Measurements from ENCODE around the gene RSPO4. TPM values are rescaled to one million over a fixed set of nuclear protein-coding genes. Genes with fewer than 3 reads are reported as not detected.
"Not testable (repeated sequence)": the region's sequence is repeated elsewhere in the genome, so short reads cannot be mapped to it uniquely, and the experiment has no call there.

The RSPO4 gene
- total and polyA plus RNA-seq, 5 donors from 2014 or later = 0.25 TPM; not detected in 4

DNA sequence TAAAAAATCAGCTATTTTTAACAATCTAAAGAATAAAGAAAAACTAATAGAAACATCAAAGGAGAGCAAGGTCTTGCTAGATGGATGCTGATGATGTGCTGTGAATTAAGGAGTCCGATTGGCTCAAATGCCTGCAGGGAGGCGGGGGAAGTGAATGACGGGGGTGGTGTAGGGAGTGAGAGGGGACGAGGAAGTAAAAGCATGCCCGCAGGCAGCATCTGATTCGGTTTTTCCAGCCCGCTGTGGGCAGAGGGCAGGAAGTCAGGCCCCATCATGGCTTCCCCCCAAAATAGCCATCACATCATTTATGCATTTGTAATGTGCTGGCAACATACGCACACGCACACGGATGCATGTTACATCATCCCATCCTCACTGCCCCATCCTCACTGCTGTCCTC is 10.3 kb downstream of the RSPO4 start:
- no peaks in the 10 kb centered on the region for H3K9me3 Mint-ChIP-seq
- no peak for ATAC-seq (ENCODE audit: low read depth in 2 of 2)
- H3K27ac ChIP-seq (ENCODE audit: insufficient read depth, low read length, poor library complexity, severe bottlenecking) = no peak overlapping the region
- H3K36me3 Mint-ChIP-seq = no peaks in the 10 kb centered on the region
- peaks cover 39% of the 10 kb centered on the region for H3K27me3 Mint-ChIP-seq
- no peak overlapping the region for H3K4me3 ChIP-seq (ENCODE audit: low read depth, low read length)
- H3K4me1 Mint-ChIP-seq = no peaks in the 10 kb centered on the region
- no peak overlapping the region for H3K27ac Mint-ChIP-seq
- no peaks in the 10 kb centered on the region for H3K4me1 ChIP-seq (ENCODE audit: control insufficient read depth, insufficient read depth, low read length, poor library complexity, severe bottlenecking)
- no peaks in the 10 kb centered on the region for H3K9me3 ChIP-seq (ENCODE audit: control insufficient read depth in 2 of 2, low read length in 2 of 2)
- no peaks in the 10 kb centered on the region for H3K27me3 ChIP-seq (ENCODE audit: control insufficient read depth, insufficient read depth, low read length)
- no peak overlapping the region for H3K4me3 Mint-ChIP-seq
- DNase-seq = no peak
- H3K36me3 ChIP-seq (ENCODE audit: control insufficient read depth, insufficient read depth, low read length) = no peaks in the 10 kb centered on the region

DNA sequence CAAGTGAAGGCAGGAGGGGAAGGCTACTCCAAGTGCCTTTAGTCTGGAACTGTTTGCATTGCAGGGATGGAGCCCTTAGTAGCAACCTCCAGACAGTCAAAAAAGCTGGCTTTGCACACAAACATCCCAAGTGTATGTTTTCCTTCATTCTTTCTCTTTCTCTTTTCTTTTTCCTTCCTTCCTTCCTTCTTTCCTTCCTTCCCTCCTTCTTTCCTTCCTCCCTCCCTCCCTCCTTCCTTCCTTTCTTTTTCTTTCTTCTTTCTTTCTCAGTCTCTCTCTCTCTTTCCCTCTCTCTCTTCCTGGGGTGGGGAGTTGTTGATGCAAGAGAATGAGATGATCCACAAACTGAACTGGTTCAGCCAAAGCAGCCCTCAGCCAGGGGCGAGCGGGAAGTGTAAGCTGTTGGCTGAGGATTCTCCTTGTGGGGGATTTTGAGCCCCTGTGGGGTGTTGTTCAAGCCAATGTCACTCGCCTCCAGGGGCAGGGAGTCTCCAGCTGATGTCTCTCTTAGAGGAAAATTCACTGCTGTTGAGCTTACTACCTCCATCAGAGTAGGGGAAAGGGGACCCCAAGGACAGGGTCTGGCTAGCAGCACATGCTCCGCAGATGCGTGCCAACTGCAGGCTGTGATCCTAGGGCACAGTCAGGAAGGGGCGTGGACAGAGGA is 11.7 kb downstream of the RSPO4 start:
- ATAC-seq (ENCODE audit: low read depth in 2 of 2) = no peak

DNA sequence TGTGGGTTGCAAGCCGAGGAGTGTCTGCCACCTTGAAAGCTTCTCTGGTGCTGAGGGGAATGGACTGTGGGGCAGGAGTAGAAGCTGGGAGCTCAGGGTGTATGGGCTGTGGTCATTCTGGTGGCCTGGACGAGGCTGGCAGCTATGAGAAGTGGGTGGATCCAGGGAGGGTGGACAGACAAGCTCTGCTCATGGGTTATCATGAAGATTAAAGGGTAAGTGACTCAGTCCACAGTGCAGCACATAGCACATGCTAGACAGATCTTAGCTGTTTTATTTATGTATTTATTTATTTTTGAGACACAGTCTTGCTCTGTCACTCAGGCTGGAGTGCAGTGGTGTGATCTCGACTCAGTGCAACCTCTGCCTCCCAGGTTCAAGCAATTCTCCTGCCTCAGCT is 13.8 kb downstream of the RSPO4 start:
- H3K27me3 ChIP-seq (ENCODE audit: control insufficient read depth, insufficient read depth, low read length) = no peaks in the 10 kb centered on the region
- DNase-seq (no peak), ATAC-seq (ENCODE audit: low read depth in 2 of 2) (no peak)
- H3K36me3 ChIP-seq (ENCODE audit: control insufficient read depth, insufficient read depth, low read length) = no peaks in the 10 kb centered on the region
- peaks cover 27% of the 10 kb centered on the region for H3K27me3 Mint-ChIP-seq
- H3K4me3 Mint-ChIP-seq = no peak overlapping the region
- H3K27ac ChIP-seq (ENCODE audit: insufficient read depth, low read length, poor library complexity, severe bottlenecking) = no peak overlapping the region
- no peaks in the 10 kb centered on the region for H3K4me1 ChIP-seq (ENCODE audit: control insufficient read depth, insufficient read depth, low read length, poor library complexity, severe bottlenecking)
- H3K4me3 ChIP-seq (ENCODE audit: low read depth, low read length) = no peak overlapping the region
- H3K4me1 Mint-ChIP-seq = no peaks in the 10 kb centered on the region
- H3K36me3 Mint-ChIP-seq = no peaks in the 10 kb centered on the region
- no peaks in the 10 kb centered on the region for H3K9me3 Mint-ChIP-seq
- no peak overlapping the region for H3K27ac Mint-ChIP-seq
- H3K9me3 ChIP-seq (ENCODE audit: control insufficient read depth in 2 of 2, low read length in 2 of 2) = no peaks in the 10 kb centered on the region

More for the DNA sequence above, 11.7 kb downstream of the RSPO4 start:
- Histone ChIP-seq H3K9me3 (ENCODE audit: control insufficient read depth in 2 of 2, low read length in 2 of 2) (no peaks in the 10 kb centered on the region), H3K4me3 (ENCODE audit: low read depth, low read length) (no peak overlapping the region), H3K27ac (ENCODE audit: insufficient read depth, low read length, poor library complexity, severe bottlenecking) (no peak overlapping the region), H3K27me3 (ENCODE audit: control insufficient read depth, insufficient read depth, low read length) (no peaks in the 10 kb centered on the region), H3K36me3 (ENCODE audit: control insufficient read depth, insufficient read depth, low read length) (no peaks in the 10 kb centered on the region), H3K4me1 (ENCODE audit: control insufficient read depth, insufficient read depth, low read length, poor library complexity, severe bottlenecking) (no peaks in the 10 kb centered on the region)
- peaks cover 37% of the 10 kb centered on the region for H3K27me3 Mint-ChIP-seq
- H3K4me1 Mint-ChIP-seq = no peaks in the 10 kb centered on the region
- DNase-seq = no peak
- no peaks in the 10 kb centered on the region for H3K9me3 Mint-ChIP-seq
- H3K4me3 Mint-ChIP-seq = no peak overlapping the region
- H3K36me3 Mint-ChIP-seq = no peaks in the 10 kb centered on the region
- no peak overlapping the region for H3K27ac Mint-ChIP-seq

DNA sequence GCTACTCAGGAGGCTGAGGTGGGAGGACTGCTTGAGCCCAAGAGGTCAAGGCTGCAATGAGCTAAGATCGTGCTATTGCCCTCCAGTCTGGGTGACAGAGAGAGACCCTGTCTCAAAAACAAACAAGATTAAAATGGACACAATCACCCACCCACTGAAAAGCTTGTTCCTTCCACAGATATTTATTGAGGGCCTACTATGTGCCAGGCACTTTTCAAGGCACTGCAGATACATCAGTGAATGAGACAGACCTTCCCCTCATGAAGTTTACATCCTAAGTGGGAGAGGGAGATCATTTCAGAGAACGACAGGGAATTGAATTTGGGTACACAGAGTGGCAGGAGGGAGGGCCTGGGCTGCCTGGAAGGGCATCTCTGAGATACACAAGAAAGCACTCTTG is 14.4 kb downstream of the RSPO4 start:
- Histone ChIP-seq H3K27ac (ENCODE audit: insufficient read depth, low read length, poor library complexity, severe bottlenecking) (no peak overlapping the region), H3K4me1 (ENCODE audit: control insufficient read depth, insufficient read depth, low read length, poor library complexity, severe bottlenecking) (no peaks in the 10 kb centered on the region), H3K9me3 (ENCODE audit: control insufficient read depth in 2 of 2, low read length in 2 of 2) (no peaks in the 10 kb centered on the region), H3K36me3 (ENCODE audit: control insufficient read depth, insufficient read depth, low read length) (no peaks in the 10 kb centered on the region), H3K4me3 (ENCODE audit: low read depth, low read length) (no peak overlapping the region), H3K27me3 (ENCODE audit: control insufficient read depth, insufficient read depth, low read length) (no peaks in the 10 kb centered on the region)
- no peak overlapping the region for H3K4me3 Mint-ChIP-seq
- no peaks in the 10 kb centered on the region for H3K9me3 Mint-ChIP-seq
- peaks cover 24% of the 10 kb centered on the region for H3K27me3 Mint-ChIP-seq
- ATAC-seq (ENCODE audit: low read depth in 2 of 2) = no peak
- no peak overlapping the region for H3K27ac Mint-ChIP-seq
- DNase-seq = no peak
- no peaks in the 10 kb centered on the region for H3K4me1 Mint-ChIP-seq
- no peaks in the 10 kb centered on the region for H3K36me3 Mint-ChIP-seq

DNA sequence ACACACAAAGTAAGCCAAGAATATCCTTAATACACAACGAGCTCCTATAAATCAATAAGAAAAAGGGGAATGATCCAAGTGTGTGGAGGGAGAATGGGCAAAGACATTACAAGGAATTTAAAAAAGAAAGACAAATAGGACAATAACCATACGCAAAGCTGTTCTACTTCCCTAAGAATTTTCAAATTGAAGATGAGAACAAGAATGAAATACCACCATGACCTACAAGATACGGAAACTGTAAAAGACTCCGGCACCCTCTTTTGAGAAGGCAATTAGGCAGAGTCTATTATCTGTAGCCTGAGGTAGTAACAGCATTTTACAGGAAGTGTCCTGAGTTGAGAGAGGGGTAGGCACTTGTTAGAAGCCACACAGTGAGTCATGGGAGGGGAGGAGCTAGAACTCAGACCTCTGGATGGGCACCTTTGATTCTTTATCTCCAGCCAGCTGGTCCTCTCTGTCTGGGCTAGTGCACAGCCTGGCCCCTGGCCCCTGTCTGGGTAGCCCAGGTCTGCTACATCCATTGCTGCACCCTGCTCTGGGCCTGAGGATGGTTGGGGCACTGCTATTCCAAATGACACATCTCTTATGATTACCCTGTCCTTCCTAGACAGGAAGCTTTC is 15.3 kb downstream of the RSPO4 start:
- no peak overlapping the region for H3K4me3 Mint-ChIP-seq
- ATAC-seq (ENCODE audit: low read depth in 2 of 2) (no peak), DNase-seq (no peak)
- Histone ChIP-seq H3K4me1 (ENCODE audit: control insufficient read depth, insufficient read depth, low read length, poor library complexity, severe bottlenecking) (no peaks in the 10 kb centered on the region), H3K4me3 (ENCODE audit: low read depth, low read length) (no peak overlapping the region), H3K36me3 (ENCODE audit: control insufficient read depth, insufficient read depth, low read length) (no peaks in the 10 kb centered on the region), H3K9me3 (ENCODE audit: control insufficient read depth in 2 of 2, low read length in 2 of 2) (no peaks in the 10 kb centered on the region), H3K27me3 (ENCODE audit: control insufficient read depth, insufficient read depth, low read length) (no peaks in the 10 kb centered on the region), H3K27ac (ENCODE audit: insufficient read depth, low read length, poor library complexity, severe bottlenecking) (no peak overlapping the region)
- no peak overlapping the region for H3K27ac Mint-ChIP-seq
- no peaks in the 10 kb centered on the region for H3K4me1 Mint-ChIP-seq
- H3K9me3 Mint-ChIP-seq = no peaks in the 10 kb centered on the region
- peaks cover 28% of the 10 kb centered on the region for H3K27me3 Mint-ChIP-seq
- H3K36me3 Mint-ChIP-seq = no peaks in the 10 kb centered on the region

DNA sequence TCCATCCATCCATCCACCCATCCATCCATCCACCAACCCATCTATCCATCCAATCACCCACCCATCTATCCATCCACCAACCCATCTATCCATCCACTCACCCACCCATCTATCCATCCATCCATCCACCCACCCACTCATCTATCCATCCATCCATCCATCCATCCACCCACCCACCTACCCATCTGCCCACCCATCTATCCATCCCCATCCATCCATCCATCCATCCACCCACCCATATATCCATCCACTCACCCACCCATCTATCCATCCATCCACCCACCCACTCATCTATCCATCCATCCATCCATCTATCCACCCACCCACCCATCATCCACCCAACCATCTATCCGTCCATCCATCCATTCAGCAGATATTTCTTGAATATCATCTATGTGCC is 17.1 kb downstream of the RSPO4 start:
- not testable (repeated sequence) for H3K27ac ChIP-seq (ENCODE audit: insufficient read depth, low read length, poor library complexity, severe bottlenecking); H3K4me3 Mint-ChIP-seq; H3K36me3 ChIP-seq (ENCODE audit: control insufficient read depth, insufficient read depth, low read length); DNase-seq; H3K9me3 ChIP-seq (ENCODE audit: control insufficient read depth in 2 of 2, low read length in 2 of 2); H3K27me3 ChIP-seq (ENCODE audit: control insufficient read depth, insufficient read depth, low read length); H3K4me1 ChIP-seq (ENCODE audit: control insufficient read depth, insufficient read depth, low read length, poor library complexity, severe bottlenecking); H3K9me3 Mint-ChIP-seq; ATAC-seq (ENCODE audit: low read depth in 2 of 2); H3K36me3 Mint-ChIP-seq; H3K27ac Mint-ChIP-seq; H3K4me1 Mint-ChIP-seq; H3K4me3 ChIP-seq (ENCODE audit: low read depth, low read length)
- peaks cover 26% of the 10 kb centered on the region for H3K27me3 Mint-ChIP-seq

DNA sequence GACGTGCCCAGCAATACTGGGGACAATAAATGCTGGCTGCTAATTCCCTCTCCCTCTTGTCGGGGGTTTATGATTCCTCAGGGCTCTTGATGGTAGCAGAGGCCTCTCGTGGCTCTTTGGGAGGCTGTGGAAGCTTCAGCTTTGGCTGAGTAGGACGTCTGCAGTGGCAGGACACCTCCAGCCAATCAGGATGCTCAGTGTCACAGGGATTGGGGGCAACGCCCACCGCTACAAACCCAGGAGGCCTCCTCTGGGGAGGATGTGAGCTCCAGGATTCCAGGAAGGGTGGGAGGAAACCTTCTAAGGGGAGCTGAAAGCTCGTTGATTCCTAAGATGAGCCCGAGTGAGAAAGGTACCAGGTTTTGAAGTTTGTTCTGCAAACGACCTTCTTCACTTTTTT is 19.4 kb downstream of the RSPO4 start:
- Mint-ChIP-seq H3K27me3 (peaks cover 26% of the 10 kb centered on the region), H3K4me3 (no peak overlapping the region), H3K27ac (no peak overlapping the region), H3K9me3 (peaks cover 0 to 1% (median 0%) of the 10 kb centered on the region in 7 donors), H3K4me1 (no peaks in the 10 kb centered on the region), H3K36me3 (no peaks in the 10 kb centered on the region)
- Histone ChIP-seq H3K27me3 (ENCODE audit: control insufficient read depth, insufficient read depth, low read length) (no peaks in the 10 kb centered on the region), H3K9me3 (ENCODE audit: control insufficient read depth in 2 of 2, low read length in 2 of 2) (no peaks in the 10 kb centered on the region), H3K27ac (ENCODE audit: insufficient read depth, low read length, poor library complexity, severe bottlenecking) (no peak overlapping the region), H3K4me1 (ENCODE audit: control insufficient read depth, insufficient read depth, low read length, poor library complexity, severe bottlenecking) (no peaks in the 10 kb centered on the region), H3K36me3 (ENCODE audit: control insufficient read depth, insufficient read depth, low read length) (no peaks in the 10 kb centered on the region), H3K4me3 (ENCODE audit: low read depth, low read length) (no peak overlapping the region)
- DNase-seq (no peak), ATAC-seq (ENCODE audit: low read depth in 2 of 2) (no peak)

DNA sequence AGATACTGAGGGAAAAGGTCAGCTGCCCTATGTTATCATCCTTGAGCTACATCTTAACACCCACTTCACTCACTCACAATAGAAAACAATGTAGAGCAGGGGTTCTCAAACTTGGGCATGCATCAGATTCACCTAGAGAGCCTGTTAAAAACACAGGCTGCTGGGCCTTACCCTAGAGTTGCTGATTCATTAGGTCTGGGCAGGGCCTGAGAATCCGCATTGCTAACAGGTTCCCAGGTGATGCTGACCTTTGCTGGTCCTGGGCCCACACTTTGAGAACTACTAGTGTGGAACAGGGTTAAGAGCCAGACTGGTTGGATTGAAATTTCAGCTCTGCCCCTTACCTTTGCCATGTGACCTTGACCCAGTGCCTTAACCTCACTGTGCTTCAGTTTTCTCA is 25.1 kb downstream of the RSPO4 start:
- DNase-seq (no peak), ATAC-seq (ENCODE audit: low read depth in 2 of 2) (no peak)
- Histone ChIP-seq H3K27me3 (ENCODE audit: control insufficient read depth, insufficient read depth, low read length) (no peaks in the 10 kb centered on the region), H3K27ac (ENCODE audit: insufficient read depth, low read length, poor library complexity, severe bottlenecking) (no peak overlapping the region), H3K36me3 (ENCODE audit: control insufficient read depth, insufficient read depth, low read length) (no peaks in the 10 kb centered on the region), H3K9me3 (ENCODE audit: control insufficient read depth in 2 of 2, low read length in 2 of 2) (no peaks in the 10 kb centered on the region), H3K4me3 (ENCODE audit: low read depth, low read length) (no peak overlapping the region), H3K4me1 (ENCODE audit: control insufficient read depth, insufficient read depth, low read length, poor library complexity, severe bottlenecking) (no peaks in the 10 kb centered on the region)
- Mint-ChIP-seq H3K36me3 (no peaks in the 10 kb centered on the region), H3K27me3 (peaks cover 15% of the 10 kb centered on the region), H3K4me1 (peaks cover 0 to 4% (median under 1%) of the 10 kb centered on the region in 4 donors), H3K27ac (no peak overlapping the region), H3K9me3 (peaks cover 0 to 1% (median 0%) of the 10 kb centered on the region in 7 donors), H3K4me3 (no peak overlapping the region)
